Measurements from ENCODE around the gene MGAT5. TPM values are rescaled to one million over a fixed set of nuclear protein-coding genes. Genes with fewer than 3 reads are reported as not detected.

The MGAT5 gene
- 46.5 TPM for polyA plus RNA-seq (ENCODE audit: insufficient read length)
- long read RNA-seq, donor 1, full-length matches to known transcripts = 2 of 7 reads
- long read RNA-seq, donor 1, partial matches to known transcripts = 5 of 7 reads
- long read RNA-seq, donor 1, other reads (novel, unspliced or antisense) = 0 of 7 reads
- long read RNA-seq, donor 2, partial matches to known transcripts = 0 of 1 reads
- long read RNA-seq, donor 2, other reads (novel, unspliced or antisense) = 0 of 1 reads
- long read RNA-seq, donor 3, full-length matches to known transcripts = 3 of 58 reads
- long read RNA-seq, donor 3, partial matches to known transcripts = 55 of 58 reads
- long read RNA-seq, donor 3, other reads (novel, unspliced or antisense) = 0 of 58 reads
- long read RNA-seq, donor 4 = 0 reads
- long read RNA-seq, donor 5, partial matches to known transcripts = 0 of 3 reads
- long read RNA-seq, donor 5, other reads (novel, unspliced or antisense) = 0 of 3 reads
- long read RNA-seq, donor 6, full-length matches to known transcripts = 3 of 3 reads
- long read RNA-seq, donor 6, partial matches to known transcripts = 0 of 3 reads
- long read RNA-seq, donor 6, other reads (novel, unspliced or antisense) = 0 of 3 reads
- long read RNA-seq, donor 7, full-length matches to known transcripts = 3 of 3 reads
- long read RNA-seq, donor 7, partial matches to known transcripts = 0 of 3 reads
- long read RNA-seq, donor 7, other reads (novel, unspliced or antisense) = 0 of 3 reads
- long read RNA-seq, donor 8, full-length matches to known transcripts = 1 of 1 reads
- long read RNA-seq, donor 8, partial matches to known transcripts = 0 of 1 reads
- long read RNA-seq, donor 8, other reads (novel, unspliced or antisense) = 0 of 1 reads

DNA sequence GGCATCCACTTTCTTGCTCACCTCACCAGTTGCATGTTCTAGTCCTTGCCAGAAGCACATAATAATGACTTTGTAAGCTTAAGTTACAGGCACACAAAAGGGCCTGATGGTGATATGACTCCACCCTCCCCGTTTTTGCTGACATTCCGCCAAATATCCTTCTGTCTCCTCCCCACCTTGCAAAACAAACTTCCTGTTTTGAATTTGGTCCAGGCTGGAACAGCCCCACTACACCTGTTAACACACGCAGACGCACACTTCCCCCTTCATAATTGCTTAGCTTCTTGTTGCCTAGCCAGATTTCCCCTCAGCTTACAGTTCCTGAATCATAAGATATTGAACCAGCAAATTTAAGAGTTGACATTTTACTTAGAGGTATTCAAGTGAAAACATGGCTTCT, at the start of gene MGAT5:
TSS of gene MGAT5 (plus strand) at position 269 of the 400 bp plus-strand sequence. CDS start 332 bp downstream, outside the sequence.
- no peak for DNase-seq

DNA sequence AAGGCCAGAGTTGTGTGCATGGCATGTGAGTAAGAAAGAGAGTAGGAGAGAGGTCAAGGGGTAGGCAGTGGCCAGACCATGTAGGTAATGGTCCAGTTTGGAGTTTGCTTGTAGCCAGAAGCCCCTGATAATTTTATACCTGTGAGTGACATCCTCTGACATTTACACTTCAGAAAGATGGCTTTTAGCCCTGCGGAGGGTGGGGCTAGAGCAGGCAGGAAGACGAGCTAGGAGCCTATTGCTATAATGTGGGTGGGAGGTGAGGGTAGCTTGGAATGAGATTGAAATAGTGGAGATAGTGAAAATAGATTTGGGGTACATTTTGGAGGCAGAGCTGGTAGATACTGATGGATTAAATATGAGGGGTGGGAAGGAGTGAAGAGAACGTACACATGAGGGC, 48.8 kb upstream of the MGAT5 start:
- DNase-seq = no peak

- no peak for DNase-seq
These were observed 47.8 kb upstream of the MGAT5 start for GRCh38 chr2:134206031-134206430.

- DNase-seq = no peak
These were observed 47.3 kb upstream of the MGAT5 start for GRCh38 chr2:134206573-134206972.

GRCh38 chr2:134207589-134208209, 46.2 kb upstream of the MGAT5 start:
- DNase-seq = no peak

GRCh38 chr2:134208825-134209224, 45.0 kb upstream of the MGAT5 start:
- DNase-seq = no peak

DNA sequence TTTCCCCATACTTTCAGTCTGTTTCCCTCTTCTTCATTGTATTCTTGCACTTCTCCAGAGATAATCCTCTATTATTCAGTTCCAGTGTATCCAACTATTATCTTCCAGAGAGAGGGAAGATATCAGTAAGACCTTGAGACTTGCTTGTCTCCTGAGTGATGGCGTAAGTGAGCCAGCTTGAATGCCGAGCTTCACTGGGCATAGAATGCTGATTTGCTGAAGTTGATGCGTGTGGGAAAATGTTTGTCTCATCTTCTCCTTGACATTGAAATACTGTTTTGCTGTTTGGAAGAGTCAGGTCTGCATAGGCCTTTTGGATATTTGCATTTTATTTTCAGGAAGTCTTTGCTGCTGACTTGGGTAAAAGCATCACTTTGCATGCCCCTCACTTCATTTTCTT, 41.1 kb upstream of the MGAT5 start:
- DNase-seq = no peak

DNA sequence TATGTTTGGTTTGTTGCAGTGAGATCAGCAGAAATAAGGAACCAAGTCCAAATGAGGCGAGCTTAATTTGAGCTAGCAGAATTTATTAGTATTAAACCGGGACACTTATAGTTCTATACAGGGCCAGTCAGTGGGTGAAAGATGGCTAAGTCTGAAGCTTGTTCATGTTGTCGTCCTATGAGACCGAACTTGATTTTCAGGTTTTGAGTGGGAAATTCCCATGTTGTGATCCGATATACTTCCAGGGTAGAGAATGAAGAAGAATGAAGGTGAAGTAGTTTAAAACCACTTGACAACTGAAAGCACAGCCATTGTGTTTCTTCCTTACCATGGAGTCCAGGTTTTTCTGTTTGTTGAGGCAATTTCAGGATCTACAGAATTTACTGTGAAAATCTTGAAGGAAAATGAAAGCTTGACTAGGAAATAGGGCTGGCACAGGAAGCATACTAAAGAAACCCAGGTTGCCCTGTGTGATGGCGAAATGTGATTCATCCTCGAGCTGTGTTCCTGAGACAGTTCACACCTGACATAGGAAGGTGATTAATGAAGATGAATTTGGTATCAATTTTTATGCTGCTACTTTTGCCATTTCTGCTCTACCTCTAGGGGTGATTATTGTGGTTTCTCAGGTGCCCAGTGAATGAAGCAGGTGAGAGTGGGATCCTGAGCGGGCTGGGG, 37.6 kb upstream of the MGAT5 start:
- DNase-seq = no peak

DNA sequence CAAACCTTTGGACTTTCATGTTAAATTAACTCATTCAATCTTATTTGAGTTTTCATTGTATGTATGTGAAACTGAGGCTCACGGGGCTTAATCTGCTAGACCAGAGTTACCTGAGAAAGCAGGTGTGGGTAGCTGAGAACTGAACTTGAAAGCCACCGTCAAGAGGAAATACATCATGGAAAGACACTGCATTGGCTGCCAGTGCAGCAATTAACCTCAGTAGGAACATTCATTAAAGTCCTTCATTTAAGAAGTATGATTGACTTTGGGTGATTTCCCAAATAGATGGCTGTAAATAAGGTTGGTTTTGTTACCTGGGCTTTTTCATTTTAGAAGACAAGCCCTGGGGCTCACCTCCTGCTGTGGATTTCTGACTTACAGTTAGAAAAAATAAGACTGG, 36.5 kb upstream of the MGAT5 start:
- DNase-seq = no peak

GRCh38 chr2:134217924-134218323, 35.9 kb upstream of the MGAT5 start:
- DNase-seq = no peak

DNA sequence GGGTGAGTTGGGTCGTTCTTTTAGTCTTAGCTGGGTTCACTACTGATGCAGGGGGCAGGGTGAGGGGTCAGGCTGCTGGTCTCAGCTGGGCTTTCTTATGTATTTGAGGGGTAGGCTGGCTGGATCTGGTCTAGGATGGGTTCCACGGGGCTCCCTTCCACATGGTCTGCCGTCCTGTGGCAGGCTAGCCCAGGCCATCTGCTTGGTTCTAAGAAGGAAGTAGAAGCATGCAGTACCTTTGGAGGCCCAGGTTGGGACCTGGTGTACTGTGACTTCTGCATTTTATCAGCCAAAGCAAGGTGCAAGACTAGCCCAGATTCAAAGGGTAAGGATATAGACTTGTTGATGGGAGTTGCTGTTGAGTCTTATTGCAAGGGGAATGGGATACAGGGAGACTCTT, 35.5 kb upstream of the MGAT5 start:
- no peak for DNase-seq

- DNase-seq = no peak
These were observed 34.8 kb upstream of the MGAT5 start for GRCh38 chr2:134218930-134219658.

- no peak for DNase-seq
These were observed 33.4 kb upstream of the MGAT5 start for GRCh38 chr2:134220344-134220974.

DNA sequence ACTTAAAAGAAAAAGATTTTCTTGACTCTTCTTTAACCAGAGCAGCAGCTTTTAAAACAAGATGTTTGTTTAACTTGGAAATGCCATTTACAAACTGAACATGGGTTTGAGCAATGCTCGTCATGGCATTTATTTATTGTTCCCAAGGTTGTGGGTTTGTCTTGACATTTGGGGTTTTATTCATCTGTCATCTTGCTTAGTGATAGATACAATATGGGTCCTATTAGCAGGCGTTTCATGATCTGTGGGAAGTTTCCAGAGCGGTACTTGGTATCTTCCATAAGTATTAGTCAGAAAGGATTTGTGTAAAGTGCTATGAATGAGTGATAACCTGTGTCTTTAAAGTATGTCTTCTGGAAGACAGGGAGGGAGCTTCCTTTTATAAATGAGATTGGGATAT, 29.9 kb upstream of the MGAT5 start:
- DNase-seq = no peak

DNA sequence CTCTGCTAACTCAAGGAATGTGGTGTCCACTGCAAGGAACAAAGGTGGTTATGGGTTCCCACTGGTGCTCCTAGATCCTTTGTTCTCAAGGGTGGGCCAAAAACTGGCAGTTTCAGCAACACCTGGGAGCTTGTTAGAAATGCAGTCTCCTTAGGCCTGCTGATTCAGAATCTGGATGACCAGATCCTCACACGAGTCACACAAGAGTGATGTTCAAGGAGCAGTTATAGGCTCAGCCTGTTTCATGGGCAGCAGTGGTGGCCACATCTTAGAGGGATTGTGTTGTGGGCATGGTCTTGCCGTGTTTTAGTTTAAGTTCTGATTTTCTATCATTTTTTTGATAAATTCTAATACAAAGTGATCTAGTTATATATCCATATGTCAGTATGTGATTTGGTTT, 28.7 kb upstream of the MGAT5 start:
- no peak for DNase-seq

GRCh38 chr2:134225841-134226240, 28.0 kb upstream of the MGAT5 start:
- DNase-seq = no peak

GRCh38 chr2:134226601-134227000, 27.3 kb upstream of the MGAT5 start:
- no peak for DNase-seq

DNA sequence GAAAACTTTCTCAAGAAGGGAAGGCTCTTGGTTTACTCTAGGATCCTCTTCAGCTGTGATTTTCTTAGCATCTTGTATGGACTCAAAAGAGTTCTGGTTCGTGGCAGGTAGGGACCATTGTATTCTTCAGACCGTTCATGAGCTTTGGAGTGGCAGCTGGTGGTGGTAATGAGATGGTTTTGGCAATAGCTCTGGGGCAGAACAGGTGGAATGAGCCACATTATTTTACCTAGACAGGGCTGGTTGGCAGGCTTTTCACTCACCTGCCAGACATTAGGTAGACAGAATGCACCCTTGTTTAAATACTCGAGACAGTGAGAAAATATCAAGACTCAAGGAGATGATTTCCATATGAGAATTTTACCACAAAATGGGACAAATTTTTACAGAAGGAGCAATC, 26.2 kb upstream of the MGAT5 start:
- DNase-seq = no peak

DNA sequence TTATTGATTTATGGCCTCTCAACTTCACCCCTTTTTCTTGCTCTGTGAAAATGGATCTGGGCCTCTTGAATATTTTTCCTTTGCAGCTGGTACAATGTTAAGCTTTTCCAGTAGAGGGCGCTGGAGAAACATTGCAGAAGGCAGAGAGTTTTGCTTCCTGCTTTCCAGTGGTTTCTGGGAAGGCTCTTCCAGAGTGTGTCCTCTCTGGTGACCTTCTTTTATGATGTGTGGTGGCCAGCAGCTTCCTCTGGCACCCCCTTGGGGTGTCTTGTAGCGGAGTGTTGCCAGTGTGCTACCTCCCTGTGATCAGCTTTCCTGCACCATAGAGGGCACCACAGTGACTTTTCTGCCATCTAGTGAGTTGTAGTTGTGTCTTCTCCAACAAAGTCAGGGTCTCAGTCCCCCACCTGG, 25.4 kb upstream of the MGAT5 start:
- no peak for DNase-seq

DNA sequence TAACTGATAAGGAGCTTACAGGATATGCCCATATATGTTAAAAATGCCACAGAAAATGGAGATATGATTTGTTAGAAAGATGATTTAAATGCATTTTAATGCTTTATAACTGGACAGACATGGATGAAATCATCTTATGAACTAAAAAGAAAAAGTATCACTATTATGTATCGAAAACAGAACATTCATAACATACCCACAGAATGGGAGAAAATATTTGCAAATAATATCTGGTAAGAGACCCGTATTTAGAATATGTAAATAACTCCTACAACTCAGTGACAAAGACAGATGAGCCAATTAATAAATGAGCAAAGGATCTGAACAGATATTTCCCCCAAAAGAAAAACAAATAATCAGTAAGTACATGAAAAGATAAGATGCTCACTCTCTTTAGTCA, 24.3 kb upstream of the MGAT5 start:
- no peak for DNase-seq

GRCh38 chr2:134230885-134231284, 23.0 kb upstream of the MGAT5 start:
- no peak for DNase-seq
